Liver (tissue), 9 donors: Measurements from ENCODE around the gene TRIM67. TPM values are rescaled to one million over a fixed set of nuclear protein-coding genes. Genes with fewer than 3 reads are reported as not detected.

Experiments used
- DNase-seq: peaks from one replicate; pipeline ENCODE4 v3.0.0-alpha.2; 2017; ENCODE audit warnings: low spot score
- H3K27ac ChIP-seq, 2 donors: one replicate each; pipeline ENCODE4 v1.7.0; 2013; ENCODE audit warnings: inconsistent platforms in 2 of 2, low read length in 2 of 2, control low read depth in 1 of 2, low read depth in 1 of 2, mild to moderate bottlenecking in 1 of 2
- H3K27me3 ChIP-seq, 4 donors: one replicate each; pipeline versions ENCODE4 v1.6.1 to v1.7.0; 2013; ENCODE audit warnings: low read length in 3 of 4, inconsistent platforms in 1 of 4, mild to moderate bottlenecking in 1 of 4, moderate library complexity in 1 of 4; ENCODE audit not compliant: control insufficient read depth in 4 of 4, insufficient read depth in 4 of 4
- H3K36me3 ChIP-seq, 4 donors: one replicate each; pipeline versions ENCODE4 v1.6.1 to v1.7.0; 2013; ENCODE audit warnings: low read length in 3 of 4, mild to moderate bottlenecking in 3 of 4, low read depth in 1 of 4, moderate library complexity in 1 of 4; ENCODE audit not compliant: control insufficient read depth in 4 of 4, insufficient read depth in 3 of 4
- H3K4me1 ChIP-seq, 4 donors: one replicate each; pipeline versions ENCODE4 v1.6.1 to v1.7.0; 2013; ENCODE audit warnings: low read length in 3 of 4, mild to moderate bottlenecking in 3 of 4, moderate library complexity in 1 of 4; ENCODE audit not compliant: control insufficient read depth in 4 of 4, insufficient read depth in 4 of 4
- H3K4me3 ChIP-seq, 3 donors: one replicate each; pipeline versions ENCODE4 v1.6.1 to v1.7.0; 2013; ENCODE audit warnings: low read length in 3 of 3, control low read depth in 1 of 3, low read depth in 1 of 3, mild to moderate bottlenecking in 1 of 3
- H3K9ac ChIP-seq, 2 donors: one replicate each; pipeline ENCODE4 v1.7.0; 2013; ENCODE audit warnings: low read length in 2 of 2, mild to moderate bottlenecking in 2 of 2, moderate library complexity in 2 of 2, control low read depth in 1 of 2, low read depth in 1 of 2
- H3K9me3 ChIP-seq, 4 donors: one replicate each; pipeline versions ENCODE4 v1.6.1 to v1.7.0; 2013; ENCODE audit warnings: low read length in 3 of 4; ENCODE audit not compliant: control insufficient read depth in 4 of 4
- ATF3 ChIP-seq: IDR thresholded peaks from 2 replicates; pipeline ENCODE4 v1.6.1; 2016; ENCODE audit warnings: antibody characterized with exemption
- CTCF ChIP-seq: fragments of 150-350 bp; IDR thresholded peaks from 2 replicates; pipeline ENCODE4 v1.5.1; 2017; ENCODE audit warnings: improper control_type of control experiment, low read depth, low read length; ENCODE audit not compliant: missing input control
- EGR1 ChIP-seq, 2 donors: IDR thresholded peaks; 2 replicates each; pipeline ENCODE4 v1.6.1; 2016 to 2018; ENCODE audit warnings: antibody characterized with exemption in 2 of 2, low read depth in 2 of 2
- FOXA1 ChIP-seq: IDR thresholded peaks from 2 replicates; pipeline ENCODE4 v1.6.1; 2016; ENCODE audit warnings: antibody characterized with exemption
- FOXA2 ChIP-seq: IDR thresholded peaks from 2 replicates; pipeline ENCODE4 v1.6.1; 2016; ENCODE audit warnings: antibody characterized with exemption
- GABPA ChIP-seq, 2 donors: IDR thresholded peaks in 1 of 2; conservative IDR thresholded peaks in 1 of 2; 2 replicates each; pipeline ENCODE4 v1.6.1; 2016; ENCODE audit warnings: antibody characterized with exemption in 2 of 2, mild to moderate bottlenecking in 1 of 2, moderate library complexity in 1 of 2
- HNF4A ChIP-seq, 2 donors: conservative IDR thresholded peaks; 2 replicates each; pipeline ENCODE4 v1.6.1; 2016; ENCODE audit warnings: antibody characterized with exemption in 2 of 2, mild to moderate bottlenecking in 2 of 2
- HNF4G ChIP-seq: IDR thresholded peaks from 2 replicates; pipeline ENCODE4 v1.6.1; 2016; ENCODE audit warnings: antibody characterized with exemption
- JUND ChIP-seq, 2 donors: IDR thresholded peaks; 2 replicates each; pipeline ENCODE4 v1.6.1; 2016; ENCODE audit warnings: antibody characterized with exemption in 2 of 2
- MAX ChIP-seq: IDR thresholded peaks from 2 replicates; pipeline ENCODE4 v1.6.1; 2016; ENCODE audit warnings: antibody characterized with exemption
- NR2F2 ChIP-seq: IDR thresholded peaks from 2 replicates; pipeline ENCODE4 v1.6.1; 2016; ENCODE audit warnings: antibody characterized with exemption
- RAD21 ChIP-seq, 2 donors: IDR thresholded peaks; 2 replicates each; pipeline ENCODE4 v1.6.1; 2016; ENCODE audit warnings: antibody characterized with exemption in 2 of 2, mild to moderate bottlenecking in 2 of 2
- REST ChIP-seq: IDR thresholded peaks from 2 replicates; pipeline ENCODE4 v1.6.1; 2016; ENCODE audit warnings: antibody characterized with exemption, mild to moderate bottlenecking
- RXRA ChIP-seq, 2 donors: IDR thresholded peaks; 2 replicates each; pipeline ENCODE4 v1.6.1; 2017 to 2018; ENCODE audit warnings: antibody characterized with exemption in 2 of 2, mild to moderate bottlenecking in 1 of 2
- SP1 ChIP-seq: IDR thresholded peaks from 2 replicates; pipeline ENCODE4 v1.6.1; 2018; ENCODE audit warnings: antibody characterized with exemption, mild to moderate bottlenecking
- TAF1 ChIP-seq: conservative IDR thresholded peaks from 2 replicates; pipeline ENCODE4 v1.6.1; 2016; ENCODE audit warnings: antibody characterized with exemption, mild to moderate bottlenecking
- YY1 ChIP-seq: IDR thresholded peaks from 2 replicates; pipeline ENCODE4 v1.6.1; 2016; ENCODE audit warnings: antibody characterized with exemption, mild to moderate bottlenecking
- ZBTB33 ChIP-seq: IDR thresholded peaks from 2 replicates; pipeline ENCODE4 v1.6.1; 2016; ENCODE audit warnings: antibody characterized with exemption
- WGBS: extraction: QIAGEN DNeasy Blood & Tissue Kit; methylation state at CpG from one replicate; pipeline ENCODE4 v1.1.7; 2013; 5-methylcytosine and 5-hydroxymethylcytosine counted together
- polyA plus RNA-seq, 2 donors: library from polyadenylated mRNA; stranded (reverse) in 1 of 2; unstranded in 1 of 2; fragments of 200-250 nt in 1 of 2; fragments of >200 nt in 1 of 2; fragmentation: Nextera tagmentation in 1 of 2; extraction: Ambion mirVana in 1 of 2; gene quantifications; one replicate each; pipeline versions ENCODE4 v1.2.1 to v1.2.3, GENCODE V29; 2013 to 2015
- total RNA-seq, 2 donors: library from RNA; depleted of rRNA; stranded (reverse); fragments of >200 nt; gene quantifications; one replicate each; pipeline ENCODE4 v1.2.3, GENCODE V29; 2014
- donor health status: healthy.
- donor health status: healthy.
- donor health status: healthy.
- donor health status: healthy.
- donor health status: healthy.

The TRIM67 gene
- total and polyA plus RNA-seq, 4 donors = under 0.01 to 0.05 TPM; not detected in 2

GRCh38 chr1:231218078-231218477 is 56.2 kb downstream of the TRIM67 start:
- Histone ChIP-seq H3K9me3 (no peaks in the 10 kb centered on the region), H3K4me3 (no peak overlapping the region), H3K9ac (no peak overlapping the region), H3K27ac (no peak overlapping the region), H3K36me3 (peaks cover 0 to 2% (median 0%) of the 10 kb centered on the region in 4 donors), H3K4me1 (peaks cover 0 to 14% (median 1%) of the 10 kb centered on the region in 4 donors), H3K27me3 (no peaks in the 10 kb centered on the region)
- 83% methylated on average over 6 of the region's 6 CpGs for WGBS
- no peak for TF ChIP-seq SP1
- no peak for TF ChIP-seq CTCF
- TF ChIP-seq GABPA (IDR thresholded peaks at IDR 0.05 in 1 of 2, conservative IDR thresholded peaks at IDR 0.05 in 1 of 2) = no peak
- no peak for TF ChIP-seq YY1
- TF ChIP-seq NR2F2 = no peak
- no peak for TF ChIP-seq HNF4A (conservative IDR thresholded peaks at IDR 0.05)
- no peak for TF ChIP-seq REST
- no peak for TF ChIP-seq ZBTB33
- TF ChIP-seq FOXA1 = no peak
- no peak for TF ChIP-seq EGR1 (IDR thresholded peaks at IDR 0.05; ENCODE audit: low read depth in 2 of 2)
- no peak for TF ChIP-seq MAX
- no peak for TF ChIP-seq TAF1
- TF ChIP-seq RAD21 (IDR thresholded peaks at IDR 0.05) = no peak
- no peak for TF ChIP-seq FOXA2
- TF ChIP-seq ATF3 = no peak
- TF ChIP-seq HNF4G = no peak
- TF ChIP-seq JUND (IDR thresholded peaks at IDR 0.05) = no peak
- no peak for TF ChIP-seq RXRA (IDR thresholded peaks at IDR 0.05)
- DNase-seq = no peak
